ENCODE measurements around the gene KRTAP19-1.

DNA sequence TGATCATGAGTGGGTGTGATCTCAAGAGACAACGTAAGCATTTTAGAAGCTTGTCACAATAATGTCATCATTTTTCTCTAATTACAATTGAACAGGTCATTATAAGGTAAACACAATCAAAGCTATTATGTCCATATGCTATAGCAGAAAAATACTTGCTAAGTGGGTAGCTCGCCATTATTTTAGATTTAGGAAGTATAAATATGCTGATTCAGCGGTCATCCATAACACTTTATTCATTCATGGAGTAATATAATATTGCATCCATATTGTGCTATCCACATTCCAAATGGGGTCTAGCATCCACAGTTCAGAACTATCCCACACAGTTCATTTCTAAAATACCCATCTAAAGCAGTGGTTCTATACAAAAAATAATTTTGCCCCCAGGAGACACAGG lies 31.7 kb downstream of the KRTAP19-1 start:
- no peak for TF ChIP-seq POLR2A (IDR thresholded peaks at IDR 0.05; ENCODE audit: low read depth, low read length)
- no peak for TF ChIP-seq TAF1 (IDR thresholded peaks at IDR 0.05; ENCODE audit: borderline replicate concordance, low read depth, low read length)
